Ectodermal cell (in vitro differentiated cells): ENCODE results near the gene TEX30.

Experiments
- H3K27ac ChIP-seq: 2 replicates; pipeline ENCODE4 v1.7.0; 2013; ENCODE audit warnings: mild to moderate bottlenecking, low read depth, low read length; ENCODE audit not compliant: insufficient read depth, poor library complexity, severe bottlenecking
- H3K27me3 ChIP-seq: 2 replicates; pipeline ENCODE4 v1.7.0; 2013; ENCODE audit warnings: mild to moderate bottlenecking, low read length; ENCODE audit not compliant: insufficient read depth, control insufficient read depth, poor library complexity, severe bottlenecking
- H3K36me3 ChIP-seq: one replicate; pipeline ENCODE4 v1.7.0; 2013; ENCODE audit warnings: low read length; ENCODE audit not compliant: control insufficient read depth, insufficient read depth
- H3K4me1 ChIP-seq: one replicate; pipeline ENCODE4 v1.7.0; 2013; ENCODE audit warnings: low read length; ENCODE audit not compliant: control insufficient read depth, insufficient read depth
- H3K4me3 ChIP-seq: 2 replicates; pipeline ENCODE4 v1.7.0; 2013; ENCODE audit warnings: low read depth, low read length, control low read depth; ENCODE audit not compliant: insufficient read depth
- H3K9me3 ChIP-seq: 2 replicates; pipeline ENCODE4 v1.7.0; 2013; ENCODE audit warnings: mild to moderate bottlenecking, low read length, moderate library complexity; ENCODE audit not compliant: control insufficient read depth
- WGBS, 2 experiments: methylation state at CpG; one replicate each; pipeline ENCODE4 v1.1.7; 2013; ENCODE audit warnings: missing lambda C conversion rate in 2 of 2; 5-methylcytosine and 5-hydroxymethylcytosine counted together

Gene TEX30

GRCh38 chr13:102763741-102764140, 9.8 kb downstream of the TEX30 start:
- WGBS, 2 experiments = 84 to 97% methylated on average over 1 of the region's 1 CpG
- Histone ChIP-seq H3K27ac (no peak overlapping the region), H3K27me3 (no peaks in the 10 kb centered on the region), H3K4me3 (no peak overlapping the region), H3K9me3 (no peaks in the 10 kb centered on the region), H3K36me3 (no peaks in the 10 kb centered on the region), H3K4me1 (no peaks in the 10 kb centered on the region)

- H3K27ac ChIP-seq = no peak overlapping the region
- H3K36me3 ChIP-seq = no peaks in the 10 kb centered on the region
- no peaks in the 10 kb centered on the region for H3K4me1 ChIP-seq
- no peak overlapping the region for H3K4me3 ChIP-seq
- H3K9me3 ChIP-seq = no peaks in the 10 kb centered on the region
- H3K27me3 ChIP-seq = no peaks in the 10 kb centered on the region
- whole genome bisulfite sequencing, 2 experiments = 50% methylated on average over 1 of the region's 1 CpG; no CpG with 5 or more reads in 1 of the 2 experiments
These were observed 12.5 kb downstream of the TEX30 start for GRCh38 chr13:102761071-102761470.

GRCh38 chr13:102758842-102759241, 14.7 kb downstream of the TEX30 start:
- Histone ChIP-seq H3K36me3 (no peaks in the 10 kb centered on the region), H3K4me1 (no peaks in the 10 kb centered on the region), H3K27me3 (no peaks in the 10 kb centered on the region), H3K9me3 (no peaks in the 10 kb centered on the region), H3K4me3 (no peak overlapping the region), H3K27ac (no peak overlapping the region)
- 82 to 89% methylated on average over 2 of the region's 2 CpGs for WGBS, 2 experiments

- 92 to 100% methylated on average over 1 of the region's 1 CpG for WGBS, 2 experiments
- H3K4me1 ChIP-seq = no peaks in the 10 kb centered on the region
- no peak overlapping the region for H3K4me3 ChIP-seq
- no peak overlapping the region for H3K27ac ChIP-seq
- H3K9me3 ChIP-seq = no peaks in the 10 kb centered on the region
- no peaks in the 10 kb centered on the region for H3K27me3 ChIP-seq
- no peaks in the 10 kb centered on the region for H3K36me3 ChIP-seq
These were observed 16.6 kb downstream of the TEX30 start for GRCh38 chr13:102757006-102757405.

- no peaks in the 10 kb centered on the region for H3K36me3 ChIP-seq
- 88 to 91% methylated on average over 3 of the region's 3 CpGs for WGBS, 2 experiments
- H3K4me1 ChIP-seq = no peaks in the 10 kb centered on the region
- H3K27ac ChIP-seq = no peak overlapping the region
- no peaks in the 10 kb centered on the region for H3K9me3 ChIP-seq
- H3K4me3 ChIP-seq = no peak overlapping the region
- H3K27me3 ChIP-seq = no peaks in the 10 kb centered on the region
These were observed 21.7 kb downstream of the TEX30 start for GRCh38 chr13:102751886-102752285.

- H3K9me3 ChIP-seq = no peaks in the 10 kb centered on the region
- H3K27me3 ChIP-seq = peaks cover 5% of the 10 kb centered on the region
- H3K27ac ChIP-seq = no peak overlapping the region
- no peak overlapping the region for H3K4me3 ChIP-seq
- no peaks in the 10 kb centered on the region for H3K36me3 ChIP-seq
- H3K4me1 ChIP-seq = no peaks in the 10 kb centered on the region
These were observed 31.1 kb downstream of the TEX30 start for GRCh38 chr13:102742506-102742905.

- peaks cover 5% of the 10 kb centered on the region for H3K27me3 ChIP-seq
- 44 to 56% methylated on average over 1 of the region's 1 CpG for WGBS, 2 experiments
- no peak overlapping the region for H3K27ac ChIP-seq
- no peak overlapping the region for H3K4me3 ChIP-seq
- no peaks in the 10 kb centered on the region for H3K36me3 ChIP-seq
- H3K9me3 ChIP-seq = no peaks in the 10 kb centered on the region
- no peaks in the 10 kb centered on the region for H3K4me1 ChIP-seq
These were observed 31.5 kb downstream of the TEX30 start for GRCh38 chr13:102742101-102742500.

GRCh38 chr13:102729560-102730270, 43.9 kb downstream of the TEX30 start:
- WGBS, 2 experiments = 87 to 94% methylated on average over 8 of the region's 8 CpGs
- Histone ChIP-seq H3K27me3 (no peaks in the 10 kb centered on the region), H3K4me1 (no peaks in the 10 kb centered on the region), H3K9me3 (no peaks in the 10 kb centered on the region), H3K36me3 (no peaks in the 10 kb centered on the region), H3K4me3 (no peak overlapping the region), H3K27ac (no peak overlapping the region)

GRCh38 chr13:102726430-102726829, 47.2 kb downstream of the TEX30 start:
- H3K27me3 ChIP-seq = no peaks in the 10 kb centered on the region
- no peaks in the 10 kb centered on the region for H3K4me1 ChIP-seq
- H3K27ac ChIP-seq = no peak overlapping the region
- no peaks in the 10 kb centered on the region for H3K9me3 ChIP-seq
- no peak overlapping the region for H3K4me3 ChIP-seq
- WGBS, 2 experiments = 98 to 100% methylated on average over 2 of the region's 2 CpGs
- no peaks in the 10 kb centered on the region for H3K36me3 ChIP-seq

GRCh38 chr13:102724923-102725322, 48.7 kb downstream of the TEX30 start:
- Histone ChIP-seq H3K27me3 (no peaks in the 10 kb centered on the region), H3K27ac (no peak overlapping the region), H3K9me3 (no peaks in the 10 kb centered on the region), H3K4me3 (no peak overlapping the region), H3K4me1 (no peaks in the 10 kb centered on the region), H3K36me3 (no peaks in the 10 kb centered on the region)
- WGBS, 2 experiments = 92% methylated on average over 6 of the region's 6 CpGs

- no peaks in the 10 kb centered on the region for H3K36me3 ChIP-seq
- 91 to 95% methylated on average over 1 of the region's 1 CpG for WGBS, 2 experiments
- no peak overlapping the region for H3K4me3 ChIP-seq
- no peak overlapping the region for H3K27ac ChIP-seq
- H3K9me3 ChIP-seq = no peaks in the 10 kb centered on the region
- no peaks in the 10 kb centered on the region for H3K4me1 ChIP-seq
- H3K27me3 ChIP-seq = no peaks in the 10 kb centered on the region
These were observed 51.8 kb downstream of the TEX30 start for GRCh38 chr13:102721800-102722231.
